ENCODE measurements around the gene DEFB123. TPM values are rescaled to one million over a fixed set of nuclear protein-coding genes. Genes with fewer than 3 reads are reported as not detected.

Gene DEFB123
- total and polyA plus RNA-seq, 9 of the 15 experiments (the other 6 are each of a cell fraction or from before 2014, with no cell fraction given), result not detected

GRCh38 chr20:31489152-31489551 is 48.7 kb downstream of the DEFB123 start:
- in situ Hi-C loops (cut with MboI), result no loop called here
- ChIA-PET CTCF (ENCODE audit: low intra/inter-chr PET ratio) (no interaction called here), POLR2A (interaction anchor here (0.6 kb wide), 1 partner anchor 26 kb away, joined by 3 read pairs; no protein-coding TSS in a partner anchor)
- TF ChIP-seq POLR2G (IDR thresholded peaks at IDR 0.05; ENCODE audit: low read depth, low read length) (no peak), ID3 (CRISPR knock-in tag; IDR thresholded peaks at IDR 0.05) (no peak), ID3 (tag; IDR thresholded peaks at IDR 0.05) (no peak), TAF1 (IDR thresholded peaks at IDR 0.05; ENCODE audit: control insufficient read depth, extremely low read depth, insufficient read depth, low read length, severe bottlenecking) (no peak), FOXA3 (CRISPR knock-in tag; conservative IDR thresholded peaks at IDR 0.05 in 1 of 2, IDR thresholded peaks at IDR 0.05 in 1 of 2) (no peak), AFF4 (CRISPR knock-in tag; IDR thresholded peaks at IDR 0.05) (no peak), ZNF354B (CRISPR knock-in tag; IDR thresholded peaks at IDR 0.05) (no peak), PREB (CRISPR knock-in tag; IDR thresholded peaks at IDR 0.05) (no peak), ZNF165 (CRISPR knock-in tag; IDR thresholded peaks at IDR 0.05; ENCODE audit: borderline replicate concordance) (no peak), STAT5A (IDR thresholded peaks at IDR 0.05; ENCODE audit: borderline replicate concordance, low read length) (no peak), RBM25 (IDR thresholded peaks at IDR 0.05; ENCODE audit: low read depth, low read length, severe bottlenecking) (peak; percentile 76), BCOR (IDR thresholded peaks at IDR 0.05) (0 out of 2 replicates have a peak, but pooled peaks have one; percentile 23), WHSC1 (IDR thresholded peaks at IDR 0.05; ENCODE audit: low read length) (no peak), IRF9 (tag; IDR thresholded peaks at IDR 0.05) (no peak), MLLT1 (IDR thresholded peaks at IDR 0.05) (no peak)

More at GRCh38 chr20:31489152-31489551, 48.7 kb downstream of the DEFB123 start:
- Histone ChIP-seq H4K20me1 (replicated peaks; ENCODE audit: control insufficient read depth, insufficient read depth, low read length) (no peaks in the 10 kb centered on the region), H3K79me2 (ENCODE audit: control insufficient read depth, insufficient read depth, low read length) (no peaks in the 10 kb centered on the region), H2AFZ (ENCODE audit: low read depth, low read length) (no peak overlapping the region), H3K27ac (ENCODE audit: extremely low read depth, low read depth, low read length) (no peak overlapping the region), H3K4me3 (no peak overlapping the region), H3K4me1 (replicated peaks in 1 of 2; ENCODE audit: control insufficient read depth in 2 of 2, insufficient read depth in 2 of 2, low read length in 2 of 2) (peaks cover 11% of the 10 kb centered on the region in 2 experiments; a peak in 3 of 5 replicates), H3K9ac (ENCODE audit: insufficient read depth in 1 of 2, low read depth in 2 of 2, low read length in 2 of 2) (no peak overlapping the region), H3K9me1 (ENCODE audit: control insufficient read depth, insufficient read depth, low read length) (no peaks in the 10 kb centered on the region), H3K4me2 (ENCODE audit: insufficient read depth, low read length) (no peak overlapping the region), H3K36me3 (ENCODE audit: control insufficient read depth, insufficient read depth, low read length) (no peaks in the 10 kb centered on the region), H3K27me3 (ENCODE audit: control insufficient read depth in 2 of 2, insufficient read depth in 2 of 2, low read length in 2 of 2) (peaks cover 8 to 19% of the 10 kb centered on the region in 2 experiments; a peak in 3 of 5 replicates), H3K9me3 (replicated peaks; ENCODE audit: control insufficient read depth, insufficient read depth, low read depth, low read length) (no peaks in the 10 kb centered on the region; the same call in 1 of the 2 replicates)
- FAIRE-seq, result no peak
- DNase-seq (ENCODE audit: extremely low read depth in 1 of 4, low spot score in 3 of 4), result no peak
- intact Hi-C loops (cut with micrococcal nuclease), result no loop called here
- 0% methylated on average over 3 of the region's 3 CpGs for WGBS (ENCODE audit: insufficient coverage, low coverage, missing lambda C conversion rate)
- BruUV-seq (replicated peaks), result no TSS peak
- no peak for ATAC-seq

All from K562 (cell line).